Ishikawa (cell line): Measurements from ENCODE around the gene SIPA1.

Experiments
- CEBPB ChIP-seq: IDR thresholded peaks from 2 replicates; pipeline ENCODE4 v1.6.1; 2012
- CREB1 ChIP-seq: IDR thresholded peaks from 2 replicates; pipeline ENCODE4 v1.6.1; 2012; ENCODE audit warnings: low read depth
- EGR1 ChIP-seq: IDR thresholded peaks from 2 replicates; pipeline ENCODE4 v1.6.1; 2012
- EP300 ChIP-seq: IDR thresholded peaks from 2 replicates; pipeline ENCODE4 v1.6.1; 2012; ENCODE audit warnings: borderline replicate concordance
- FOXM1 ChIP-seq: IDR thresholded peaks from 2 replicates; pipeline ENCODE4 v1.6.1; 2012; ENCODE audit warnings: low read depth, borderline replicate concordance
- MAX ChIP-seq: IDR thresholded peaks from 2 replicates; pipeline ENCODE4 v1.6.1; 2012
- NFIC ChIP-seq: IDR thresholded peaks from 2 replicates; pipeline ENCODE4 v1.6.1; 2012
- RAD21 ChIP-seq: IDR thresholded peaks from 2 replicates; pipeline ENCODE4 v1.6.1; 2012; ENCODE audit warnings: low read depth
- REST ChIP-seq: IDR thresholded peaks from 2 replicates; pipeline ENCODE4 v1.6.1; 2012; ENCODE audit warnings: low read depth, mild to moderate bottlenecking
- TAF1 ChIP-seq: IDR thresholded peaks from 2 replicates; pipeline ENCODE4 v1.6.1; 2012; ENCODE audit warnings: low read depth, mild to moderate bottlenecking
- TCF12 ChIP-seq: IDR thresholded peaks from 2 replicates; pipeline ENCODE4 v1.6.1; 2012; ENCODE audit warnings: low read depth
- TEAD4 ChIP-seq: IDR thresholded peaks from 2 replicates; pipeline ENCODE4 v1.6.1; 2012
- USF1 ChIP-seq: IDR thresholded peaks from 2 replicates; pipeline ENCODE4 v1.6.1; 2012
- YY1 ChIP-seq: IDR thresholded peaks from 2 replicates; pipeline ENCODE4 v1.6.1; 2012; ENCODE audit warnings: low read depth
- ZBTB7A ChIP-seq: IDR thresholded peaks from 2 replicates; pipeline ENCODE4 v1.6.1; 2012; ENCODE audit warnings: low read depth

Gene SIPA1

GRCh38 chr11:65621460-65621859, 16.4 kb upstream of the SIPA1 start:
- no peak for TF ChIP-seq TAF1
- TF ChIP-seq CREB1 = no peak

- TF ChIP-seq REST (no peak), TAF1 (no peak), TCF12 (no peak), USF1 (no peak)
Observed at GRCh38 chr11:65622011-65622410, 15.9 kb upstream of the SIPA1 start.

GRCh38 chr11:65623177-65623576, 14.7 kb upstream of the SIPA1 start:
- TF ChIP-seq CEBPB = no peak
- no peak for TF ChIP-seq TEAD4
- no peak for TF ChIP-seq CREB1
- TF ChIP-seq EGR1 = no peak
- TF ChIP-seq MAX = no peak
- TF ChIP-seq REST = no peak
- TF ChIP-seq NFIC = no peak
- no peak for TF ChIP-seq EP300
- no peak for TF ChIP-seq FOXM1
- no peak for TF ChIP-seq YY1
- TF ChIP-seq TCF12 = no peak
- no peak for TF ChIP-seq USF1
- TF ChIP-seq TAF1 = no peak

- TF ChIP-seq TEAD4 = no peak
Observed at GRCh38 chr11:65623852-65624616, 13.9 kb upstream of the SIPA1 start.

- TF ChIP-seq YY1 (no peak), REST (no peak), ZBTB7A (no peak), EP300 (no peak), EGR1 (no peak), CREB1 (no peak), NFIC (no peak), FOXM1 (no peak), TEAD4 (no peak), MAX (no peak), TCF12 (no peak), RAD21 (no peak), TAF1 (no peak), USF1 (no peak), CEBPB (no peak)
Observed at GRCh38 chr11:65624931-65625627, 12.8 kb upstream of the SIPA1 start.
